Germinal center (tissue), 1 donor: ENCODE data around the gene SFRP2.

Experiments
- DNase-seq: peaks from one replicate; pipeline ENCODE4 v3.0.0; 2012; ENCODE audit warnings: mixed read lengths, low spot score

SFRP2 gene, protein sequence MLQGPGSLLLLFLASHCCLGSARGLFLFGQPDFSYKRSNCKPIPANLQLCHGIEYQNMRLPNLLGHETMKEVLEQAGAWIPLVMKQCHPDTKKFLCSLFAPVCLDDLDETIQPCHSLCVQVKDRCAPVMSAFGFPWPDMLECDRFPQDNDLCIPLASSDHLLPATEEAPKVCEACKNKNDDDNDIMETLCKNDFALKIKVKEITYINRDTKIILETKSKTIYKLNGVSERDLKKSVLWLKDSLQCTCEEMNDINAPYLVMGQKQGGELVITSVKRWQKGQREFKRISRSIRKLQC

DNA sequence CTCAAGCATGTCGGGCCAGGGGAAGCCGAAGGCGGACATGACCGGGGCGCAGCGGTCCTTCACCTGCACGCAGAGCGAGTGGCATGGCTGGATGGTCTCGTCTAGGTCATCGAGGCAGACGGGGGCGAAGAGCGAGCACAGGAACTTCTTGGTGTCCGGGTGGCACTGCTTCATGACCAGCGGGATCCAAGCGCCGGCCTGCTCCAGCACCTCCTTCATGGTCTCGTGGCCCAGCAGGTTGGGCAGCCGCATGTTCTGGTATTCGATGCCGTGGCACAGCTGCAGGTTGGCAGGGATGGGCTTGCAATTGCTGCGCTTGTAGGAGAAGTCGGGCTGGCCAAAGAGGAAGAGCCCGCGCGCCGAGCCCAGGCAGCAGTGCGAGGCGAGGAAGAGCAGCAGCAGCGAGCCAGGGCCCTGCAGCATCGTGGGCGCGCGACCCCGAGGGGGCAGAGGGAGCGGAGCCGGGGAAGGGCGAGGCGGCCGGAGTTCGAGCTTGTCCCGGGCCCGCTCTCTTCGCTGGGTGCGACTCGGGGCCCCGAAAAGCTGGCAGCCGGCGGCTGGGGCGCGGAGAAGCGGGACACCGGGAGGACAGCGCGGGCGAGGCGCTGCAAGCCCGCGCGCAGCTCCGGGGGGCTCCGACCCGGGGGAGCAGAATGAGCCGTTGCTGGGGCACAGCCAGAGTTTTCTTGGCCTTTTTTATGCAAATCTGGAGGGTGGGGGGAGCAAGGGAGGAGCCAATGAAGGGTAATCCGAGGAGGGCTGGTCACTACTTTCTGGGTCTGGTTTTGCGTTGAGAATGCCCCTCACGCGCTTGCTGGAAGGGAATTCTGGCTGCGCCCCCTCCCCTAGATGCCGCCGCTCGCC is at the start of gene SFRP2:
SFRP2 (minus strand) TSS at position 671 of the 864 bp plus-strand sequence; CDS start at position 423, 248 bp downstream.
- no peak for DNase-seq

DNA sequence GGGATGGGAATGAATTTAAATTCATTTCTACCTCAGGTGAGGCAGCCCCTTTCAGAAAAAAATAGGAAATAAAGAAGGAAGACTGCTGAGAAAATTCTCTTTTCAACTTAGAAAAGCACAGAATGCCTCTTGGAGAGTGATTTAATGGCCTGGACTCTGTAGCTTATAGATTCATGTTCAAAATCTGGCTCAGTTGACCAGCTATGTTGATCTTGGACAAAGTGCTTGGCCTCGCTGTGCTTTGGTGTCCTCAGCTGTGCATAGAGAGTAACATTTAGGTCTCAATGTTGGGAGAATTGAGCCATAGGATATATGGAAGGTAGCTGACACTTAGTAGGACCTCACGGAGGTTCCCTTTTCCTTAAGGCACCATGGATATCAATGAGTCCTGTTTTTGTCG is 49.7 kb upstream of the SFRP2 start:
- DNase-seq: no peak

DNA sequence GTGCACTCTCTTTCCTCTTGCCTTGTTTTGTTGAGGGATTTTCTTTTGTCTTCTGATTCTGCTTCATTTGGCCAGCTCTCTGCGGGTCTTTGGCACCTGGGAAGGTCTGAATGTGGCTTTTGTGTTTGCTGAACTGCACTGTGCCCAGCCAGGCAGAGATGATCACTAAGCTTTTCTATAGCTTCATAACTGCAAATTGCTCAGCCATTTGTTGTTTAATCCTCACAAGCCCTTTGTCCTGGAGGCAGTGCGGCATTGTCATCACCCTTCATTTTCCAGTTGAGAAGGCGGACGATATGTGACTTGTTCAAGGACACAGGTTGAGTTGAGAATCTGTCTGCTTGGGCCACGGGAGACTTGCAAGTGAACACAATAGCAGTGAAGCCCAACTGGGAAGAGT is 46.0 kb upstream of the SFRP2 start:
- no peak for DNase-seq

DNA sequence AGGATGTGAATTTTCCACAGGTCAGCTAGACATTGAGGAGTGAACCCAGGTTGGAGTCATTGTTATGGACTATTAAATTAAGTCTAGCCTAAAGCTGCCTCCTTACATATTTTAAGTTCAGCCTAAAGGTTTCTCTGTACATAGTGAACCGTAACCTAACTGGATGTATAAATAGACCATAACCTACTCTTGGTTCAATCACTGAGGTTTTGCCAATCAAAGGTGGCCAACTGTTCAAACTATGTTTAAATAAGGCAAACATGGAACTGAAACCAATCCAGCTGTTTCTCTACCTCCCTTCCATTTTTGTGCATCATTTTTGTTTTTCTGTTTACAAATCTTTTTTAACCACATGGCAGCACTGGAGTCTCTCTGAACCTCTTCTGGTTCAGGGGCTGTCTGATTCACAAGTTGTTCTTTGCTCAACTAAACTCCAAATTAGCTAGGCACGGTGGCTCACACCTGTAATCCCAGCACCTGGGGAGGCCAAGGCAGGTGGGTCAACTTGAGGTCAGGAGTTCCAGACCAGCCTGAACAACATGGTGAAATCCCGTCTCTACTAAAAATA is 43.9 kb upstream of the SFRP2 start:
- DNase-seq: no peak

DNA sequence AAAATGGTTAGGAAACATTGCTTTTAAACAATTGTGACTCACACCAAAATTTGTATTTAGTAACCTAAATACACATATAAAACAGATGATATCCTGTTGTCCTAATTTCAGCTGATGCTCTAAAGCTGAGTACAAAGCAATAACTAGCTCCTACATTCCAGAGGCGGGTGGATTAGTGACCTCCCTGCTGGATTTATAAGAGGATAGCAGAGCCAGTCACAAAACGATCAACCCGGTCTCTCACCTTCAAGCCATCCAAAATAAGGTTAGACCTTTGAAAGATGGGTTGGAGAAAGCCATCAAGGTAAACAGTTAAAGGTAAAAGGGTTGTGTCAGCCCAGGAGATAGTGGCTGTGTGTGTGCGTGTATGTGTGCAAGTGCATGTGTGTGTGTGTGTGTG is 43.2 kb upstream of the SFRP2 start:
- DNase-seq: no peak

DNA sequence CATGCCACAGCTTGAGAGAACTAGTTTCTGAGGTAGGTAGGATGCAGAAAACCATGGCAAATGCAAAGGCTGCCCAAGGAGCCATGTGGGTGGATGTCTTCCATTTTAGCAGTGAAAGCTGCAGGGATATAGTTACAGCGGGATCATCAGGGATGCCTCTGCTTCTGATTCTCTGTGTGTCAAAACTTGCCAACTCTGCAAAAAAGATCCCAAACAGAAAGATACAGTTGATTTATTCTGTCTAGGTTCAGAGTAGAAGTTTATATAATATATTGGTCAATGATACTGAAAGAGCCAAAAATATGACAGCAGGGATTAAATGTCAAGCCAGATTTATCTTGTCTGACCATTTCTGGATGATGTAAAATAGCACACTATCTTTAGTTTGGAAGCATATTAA is 42.4 kb upstream of the SFRP2 start:
- no peak for DNase-seq

DNA sequence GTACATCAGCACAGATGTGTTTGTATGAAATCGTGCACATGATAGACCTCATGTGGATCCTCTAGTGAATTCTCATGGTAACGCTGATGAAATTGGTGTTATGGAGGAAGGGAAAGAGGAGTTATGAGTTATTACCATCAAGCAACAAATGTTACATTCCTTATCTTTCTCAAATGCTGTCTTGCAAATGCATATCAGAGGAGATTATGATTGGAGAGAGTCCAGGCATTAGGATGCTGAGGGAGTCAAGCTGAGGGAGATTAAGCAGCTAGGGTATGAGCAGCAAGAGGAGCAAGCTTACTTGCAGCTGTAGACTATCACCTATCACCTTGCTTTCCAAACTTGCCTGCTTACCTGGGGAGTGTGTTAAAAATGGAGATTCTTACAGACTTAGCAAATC is 36.8 kb upstream of the SFRP2 start:
- no peak for DNase-seq

DNA sequence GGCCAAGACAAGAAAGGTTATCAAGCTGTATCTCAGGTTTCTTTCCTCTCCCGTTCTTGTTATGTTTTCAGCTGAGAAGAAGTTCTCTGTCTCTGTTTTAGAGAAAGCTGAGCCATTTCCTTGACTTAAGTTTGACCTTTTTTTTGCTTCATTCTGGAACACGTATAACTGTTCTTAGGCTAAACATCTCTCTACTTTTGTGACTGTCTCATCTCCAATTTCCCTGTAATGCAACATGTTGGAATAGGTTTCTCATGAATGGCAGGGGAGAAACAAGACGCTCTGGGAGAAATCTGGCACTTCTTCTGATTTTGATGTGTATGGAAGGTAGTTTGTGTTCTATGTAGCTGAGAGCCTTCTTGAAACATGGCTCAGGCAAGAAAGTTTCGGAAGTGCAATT is 36.2 kb upstream of the SFRP2 start:
- DNase-seq: no peak

DNA sequence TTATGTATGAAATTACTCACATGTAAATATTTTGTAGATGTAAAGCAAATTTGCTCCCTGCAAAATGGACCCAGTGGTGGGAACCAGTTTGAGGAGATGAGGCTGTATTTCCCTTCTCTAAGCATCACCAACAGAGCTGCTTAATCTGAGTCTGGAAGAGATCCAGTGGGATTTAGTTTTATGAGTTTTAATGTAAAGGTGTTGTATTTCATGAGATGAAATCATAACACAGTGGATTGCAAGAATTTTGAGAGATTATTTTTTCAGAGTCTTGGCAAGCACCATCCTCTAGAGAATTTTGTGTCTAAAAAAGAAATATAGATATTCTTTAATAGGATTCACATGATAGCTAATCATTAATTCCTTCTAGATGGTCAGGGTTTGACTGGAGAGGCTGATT is 35.6 kb upstream of the SFRP2 start:
- DNase-seq: no peak

DNA sequence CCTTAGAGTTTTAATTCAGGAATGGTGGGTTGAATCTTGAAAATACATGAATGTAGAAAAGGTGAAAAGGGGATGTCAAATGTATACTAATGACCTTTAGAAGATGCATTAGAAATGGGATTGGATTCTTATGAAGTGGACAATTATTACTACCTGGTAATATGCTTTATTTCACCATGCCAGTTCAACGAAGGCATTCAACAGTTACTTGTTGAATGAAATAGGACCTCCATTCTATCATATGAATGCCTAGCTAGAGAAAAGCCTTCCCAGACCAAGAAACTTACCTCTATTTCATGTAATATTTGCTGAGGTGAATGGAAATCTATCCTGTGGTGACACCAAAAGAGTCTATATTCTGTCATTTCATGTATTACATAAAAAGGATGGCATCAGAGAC is 34.6 kb upstream of the SFRP2 start:
- DNase-seq: no peak

DNA sequence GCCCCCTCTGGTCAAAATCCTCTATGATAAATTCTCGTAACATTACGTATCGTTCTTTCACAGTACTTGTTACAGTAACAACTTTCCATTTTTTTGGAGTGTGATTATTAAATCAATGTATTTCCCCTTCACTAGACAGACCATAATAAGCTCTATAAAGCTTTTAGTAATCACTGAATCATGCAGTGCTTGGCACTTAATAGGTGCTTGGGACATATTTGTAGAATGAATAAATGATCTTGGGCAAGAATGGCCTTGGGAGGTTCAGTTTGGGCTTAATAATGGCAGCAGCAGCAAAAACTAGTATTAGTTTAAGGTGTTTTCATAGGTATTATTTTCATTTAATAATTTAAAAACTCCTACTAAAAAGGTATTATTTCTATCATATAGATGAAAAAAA is 33.4 kb upstream of the SFRP2 start:
- no peak for DNase-seq

DNA sequence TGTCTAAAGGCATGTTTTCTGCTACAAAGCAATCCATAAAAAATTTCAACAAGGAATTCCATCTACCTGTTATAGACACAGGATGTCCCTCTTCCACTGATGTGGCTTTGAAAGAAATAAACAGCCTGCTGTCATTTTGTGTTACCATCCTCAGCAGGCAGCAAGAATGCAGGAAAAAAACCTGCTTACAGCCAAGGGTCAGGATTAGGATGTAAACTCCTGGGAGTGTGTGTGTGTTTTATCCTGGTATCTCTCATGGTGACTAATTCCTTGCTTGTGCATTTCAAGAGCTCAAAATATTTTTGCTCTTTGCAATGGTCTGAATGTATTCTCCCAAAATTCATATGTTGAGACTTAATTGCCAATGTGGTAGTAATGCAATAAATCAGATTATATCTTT is 28.6 kb upstream of the SFRP2 start:
- DNase-seq: no peak

DNA sequence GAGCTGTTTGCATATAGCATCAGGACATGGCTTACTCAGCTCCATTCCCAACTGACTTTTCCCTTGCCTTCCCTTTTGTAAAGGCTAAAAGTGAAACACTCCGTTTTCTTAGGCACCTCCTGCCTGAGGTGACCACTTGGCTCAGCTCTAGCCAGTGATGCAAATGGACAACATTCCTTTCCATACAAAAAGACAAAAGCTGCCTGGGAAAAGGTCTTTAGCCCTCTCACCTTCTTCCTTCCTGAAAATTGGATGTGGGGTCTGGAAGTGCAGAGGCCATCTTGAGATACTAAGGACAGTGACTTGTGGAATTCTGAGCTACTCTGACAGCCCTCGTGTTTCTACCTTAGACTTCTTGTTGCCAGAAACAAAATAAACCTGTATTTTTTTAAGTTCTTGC is 27.7 kb upstream of the SFRP2 start:
- DNase-seq: no peak

DNA sequence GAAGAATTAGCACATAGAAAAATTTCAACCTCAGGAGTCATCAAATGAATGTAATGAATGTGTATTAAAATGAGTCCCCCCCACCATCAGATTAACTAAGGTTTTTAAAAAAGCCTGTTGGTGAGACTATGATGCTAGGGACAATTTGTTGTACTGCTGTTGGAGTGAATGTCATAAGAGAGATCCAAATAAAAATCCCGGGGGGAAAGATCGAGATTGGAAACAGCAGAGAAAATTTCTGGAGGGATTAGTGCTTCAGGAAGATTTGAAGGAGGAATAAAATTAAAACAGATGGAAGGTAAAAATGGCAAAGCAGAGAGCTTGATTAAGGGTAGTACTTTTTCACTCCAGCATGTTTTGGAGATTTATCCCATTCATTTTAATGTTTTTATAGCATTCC is 25.9 kb upstream of the SFRP2 start:
- no peak for DNase-seq

DNA sequence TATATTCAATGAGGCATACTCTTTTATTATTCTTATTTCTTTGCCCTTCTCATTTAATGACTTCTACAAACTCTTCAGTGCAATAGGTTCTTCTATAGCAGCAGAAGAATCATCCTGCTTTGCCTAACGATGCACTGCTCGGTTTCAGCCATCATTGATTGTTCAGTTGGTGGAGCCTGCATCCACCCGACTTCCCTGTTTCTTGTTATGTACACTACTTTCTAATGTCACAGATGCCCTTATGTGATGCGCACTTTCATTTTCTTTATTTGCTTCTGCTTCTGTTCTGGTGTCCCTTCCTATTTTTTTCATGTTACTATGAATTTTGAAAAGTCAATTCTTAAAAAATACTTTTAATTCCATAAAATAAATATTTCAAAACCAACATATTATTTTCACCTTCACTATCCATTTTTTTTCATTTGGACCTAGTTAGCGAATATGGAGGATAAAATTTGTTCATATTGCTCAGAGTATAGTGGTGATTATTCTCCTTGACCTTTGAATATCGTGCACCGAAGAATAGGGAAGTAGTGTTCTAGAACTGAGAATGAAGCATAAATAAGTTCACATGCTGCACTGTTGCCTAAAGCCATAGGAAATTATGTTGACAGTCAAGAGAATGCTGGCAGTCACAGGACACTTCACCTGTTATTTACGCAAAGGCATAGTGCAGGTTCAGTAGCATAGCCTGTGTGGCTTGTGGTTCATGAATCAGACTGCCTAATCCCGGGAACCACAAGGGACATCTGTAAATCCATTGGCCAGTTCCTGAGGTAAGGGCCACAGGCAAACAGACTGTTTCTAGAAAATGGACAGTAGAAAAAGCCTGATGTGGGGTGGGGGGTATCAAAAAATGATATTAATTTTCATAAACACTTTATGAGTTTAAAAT is 21.3 kb upstream of the SFRP2 start:
- DNase-seq: no peak

DNA sequence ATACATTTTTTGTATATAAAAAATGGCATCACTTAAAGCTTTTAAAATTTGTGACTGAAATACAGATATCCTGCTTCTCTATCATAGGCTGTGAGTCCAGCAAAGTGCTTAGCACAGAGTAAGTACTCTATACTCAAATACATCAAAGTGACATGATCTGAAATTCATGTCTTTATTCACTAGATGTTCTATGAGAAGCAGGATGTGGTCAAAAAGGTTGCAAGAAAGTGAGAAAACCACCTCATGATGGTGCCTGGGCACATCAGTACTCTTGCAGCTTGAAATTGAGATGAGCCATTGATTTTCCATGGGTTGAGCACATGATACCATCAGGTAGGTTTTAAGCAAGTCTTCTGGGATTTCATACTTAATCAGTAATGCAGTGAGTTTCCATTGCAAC is 20.4 kb upstream of the SFRP2 start:
- no peak for DNase-seq

DNA sequence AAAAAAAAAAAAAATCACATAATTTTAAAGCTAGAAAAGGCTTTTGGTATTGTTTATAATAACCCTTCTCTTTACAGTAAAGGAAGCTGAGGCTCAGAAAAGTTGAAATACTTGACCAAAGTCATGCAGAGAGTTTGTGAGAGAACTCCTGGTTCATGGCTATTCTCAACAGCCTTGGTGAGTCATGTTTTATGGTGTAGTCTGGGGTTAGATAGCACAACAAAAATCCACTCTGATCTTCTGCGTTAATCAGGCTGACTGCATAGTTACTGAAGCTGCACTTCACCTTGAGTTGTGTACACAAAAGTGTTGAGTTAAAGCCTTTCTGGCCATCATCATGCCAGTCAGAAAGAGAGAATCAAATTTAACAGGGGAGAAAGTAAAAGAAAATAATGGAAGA is 19.3 kb upstream of the SFRP2 start:
- no peak for DNase-seq

DNA sequence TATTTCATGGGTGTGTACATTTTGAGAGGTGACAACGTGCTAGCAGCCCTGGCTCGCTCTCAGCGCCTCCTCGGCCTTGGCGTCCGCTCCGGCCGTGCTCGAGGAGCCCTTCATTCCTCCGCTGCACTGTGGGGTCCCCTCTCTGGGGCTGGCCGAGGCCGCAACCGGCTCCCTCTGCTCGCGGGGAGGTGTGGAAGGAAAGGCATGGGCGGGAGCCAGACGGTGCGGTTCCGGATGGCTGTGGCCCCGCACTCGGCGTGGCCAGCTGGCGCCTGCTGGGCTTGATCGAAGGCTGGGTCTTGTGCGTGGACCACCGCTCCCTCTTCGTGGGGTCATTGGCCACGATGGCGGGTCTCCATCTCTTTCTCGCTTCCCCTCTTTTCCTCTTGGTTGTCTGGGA is 17.2 kb upstream of the SFRP2 start:
- no peak for DNase-seq

DNA sequence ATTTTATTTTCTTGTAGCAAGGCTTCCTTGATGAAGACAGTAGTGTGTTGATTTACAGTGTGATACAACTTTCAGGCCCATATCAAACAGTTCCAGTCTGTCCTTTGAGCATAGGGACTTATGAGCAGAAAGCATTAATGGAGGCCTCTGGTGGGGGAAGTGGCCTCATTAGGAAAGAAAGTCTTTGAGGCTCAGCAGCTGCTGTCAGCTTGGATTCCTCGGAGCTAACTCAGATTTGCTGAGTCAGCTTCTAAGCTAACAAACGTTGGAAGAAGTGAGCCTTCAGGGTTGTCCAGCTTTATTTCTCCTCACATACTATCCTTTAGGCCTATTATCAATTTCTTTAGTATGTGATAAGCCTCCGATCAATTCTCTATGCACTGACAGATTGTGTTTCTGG is 15.8 kb upstream of the SFRP2 start:
- DNase-seq: no peak

DNA sequence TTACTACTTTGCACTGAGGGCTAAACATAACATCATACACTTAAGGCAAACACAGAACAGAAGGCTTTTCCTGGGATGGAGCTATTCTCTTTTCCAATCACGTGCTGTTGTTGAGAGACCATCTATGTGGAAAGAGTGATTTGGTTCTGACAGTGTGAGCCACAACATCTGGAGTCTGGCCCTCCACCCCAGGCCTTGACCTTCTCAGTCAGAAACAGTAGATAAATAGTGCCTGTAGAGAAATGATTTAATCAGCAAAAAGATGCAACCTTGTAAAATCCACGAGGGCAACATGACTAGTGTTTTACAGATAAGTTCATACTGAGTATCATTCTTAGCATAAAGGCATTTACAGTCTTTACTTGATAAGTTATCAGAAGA is 10.8 kb upstream of the SFRP2 start:
- DNase-seq: no peak

DNA sequence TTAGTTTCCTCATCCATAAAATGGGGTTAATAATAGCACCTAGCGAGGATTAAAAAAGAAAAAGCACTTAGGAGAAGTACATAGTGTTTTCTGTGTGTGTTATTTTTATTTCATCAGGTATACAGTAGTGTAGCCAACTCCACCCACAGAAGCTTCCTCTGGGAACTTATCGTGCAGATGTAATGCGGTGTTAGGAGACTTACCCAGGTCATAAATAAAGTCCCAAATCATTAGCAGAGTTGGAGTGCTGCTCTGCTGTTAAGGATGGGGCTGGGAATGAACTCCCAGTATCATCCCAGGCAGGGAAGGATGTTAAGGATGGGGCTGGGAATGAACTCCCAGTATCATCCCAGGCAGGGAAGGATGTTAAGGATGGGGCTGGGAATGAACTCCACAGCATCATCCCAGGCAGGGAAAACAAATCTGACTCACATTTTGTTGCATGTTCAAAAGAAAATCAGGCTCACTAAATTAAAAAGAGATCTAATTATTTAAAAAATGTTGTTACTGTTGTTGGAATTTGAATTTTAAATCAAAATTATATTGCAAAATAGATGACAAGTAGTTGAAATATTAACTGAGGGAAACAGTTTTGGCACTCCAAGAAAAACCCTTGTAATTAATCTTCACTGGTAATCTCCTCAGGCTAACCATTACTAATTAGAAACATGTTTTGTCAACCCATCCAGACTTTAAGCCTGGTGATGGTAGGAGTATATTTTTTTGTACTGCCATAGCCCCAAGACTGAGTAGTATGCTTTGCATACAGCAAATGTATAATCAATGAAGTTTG is 10.2 kb upstream of the SFRP2 start:
- no peak for DNase-seq

DNA sequence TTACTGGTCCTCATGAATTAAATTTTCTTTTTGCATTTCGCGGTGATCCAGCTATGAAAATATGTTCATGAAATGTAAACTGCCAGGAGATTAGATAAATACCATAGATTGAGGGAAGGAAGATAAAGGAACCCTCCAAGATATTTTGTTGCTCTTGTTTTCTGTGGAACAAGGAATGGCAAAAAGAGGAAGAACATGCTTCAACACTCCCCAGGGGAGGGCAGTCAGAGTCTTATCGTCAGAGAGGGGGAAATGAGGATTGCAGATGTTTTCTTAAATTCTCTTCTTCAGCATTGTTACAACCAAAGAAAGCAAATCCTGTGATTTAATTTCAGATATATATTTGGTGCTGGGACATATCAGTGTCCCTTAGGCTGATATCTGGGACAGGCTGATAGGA is 9.5 kb upstream of the SFRP2 start:
- no peak for DNase-seq
